ENCODE results near the gene VPS11. TPM values are rescaled to one million over a fixed set of nuclear protein-coding genes. Genes with fewer than 3 reads are reported as not detected.

VPS11 gene
- total RNA-seq, 4 donors from 2014 or later: 26.3 to 72.6 (median 37.2) TPM

- Histone ChIP-seq H3K27ac (peak overlapping the region; percentile 77 to 88 (median 86)), H3K4me1 (peaks cover 0 to 18% (median 4%) of the 10 kb centered on the region in 4 donors), H3K36me3 (peaks cover 0 to 26% (median 0%) of the 10 kb centered on the region in 3 donors), H3K27me3 (no peaks in the 10 kb centered on the region), H3K9me3 (no peaks in the 10 kb centered on the region), H3K4me3 (peak overlapping the region; percentile 73 to 94 (median 82))
- DNase-seq: no peak
- TF ChIP-seq POLR2A (IDR thresholded peaks at IDR 0.05): peak in 1 of 2 donors; percentile 5
- TF ChIP-seq CTCF (IDR thresholded peaks at IDR 0.05): no peak
These were observed 54.1 kb downstream of the VPS11 start for GRCh38 chr11:119121811-119122124.

- TF ChIP-seq POLR2A (IDR thresholded peaks at IDR 0.05) (peak in 1 of 2 donors; percentile 38), CTCF (IDR thresholded peaks at IDR 0.05) (peak in 1 of 6 experiments; percentile 9)
These were observed 58.2 kb downstream of the VPS11 start for GRCh38 chr11:119125821-119126220.

GRCh38 chr11:119126675-119127268 is 59.2 kb downstream of the VPS11 start:
- Histone ChIP-seq H3K4me3 (no peak overlapping the region), H3K36me3 (peaks cover 0 to 60% (median 0%) of the 10 kb centered on the region in 3 donors), H3K27me3 (no peaks in the 10 kb centered on the region), H3K9me3 (no peaks in the 10 kb centered on the region), H3K4me1 (peaks cover 0 to 22% (median 4%) of the 10 kb centered on the region in 4 donors), H3K27ac (peak overlapping the region in 2 of 4 donors; percentile 71 to 75)
- TF ChIP-seq CTCF (IDR thresholded peaks at IDR 0.05): no peak
- TF ChIP-seq POLR2A (IDR thresholded peaks at IDR 0.05): no peak
- DNase-seq: no peak

More at GRCh38 chr11:119125821-119126220, 58.2 kb downstream of the VPS11 start:
- Histone ChIP-seq H3K4me1 (peaks cover 0 to 22% (median 4%) of the 10 kb centered on the region in 4 donors), H3K27me3 (no peaks in the 10 kb centered on the region), H3K27ac (peak overlapping the region in 3 of 4 donors; percentile 41 to 75 (median 71)), H3K9me3 (no peaks in the 10 kb centered on the region), H3K36me3 (peaks cover 0 to 51% (median 0%) of the 10 kb centered on the region in 3 donors), H3K4me3 (no peak overlapping the region)
- peak in 1 of 3 donors; percentile 79 for DNase-seq

GRCh38 chr11:119130662-119131061 is 63.0 kb downstream of the VPS11 start:
- Histone ChIP-seq H3K27me3 (no peaks in the 10 kb centered on the region), H3K36me3 (peaks cover 0 to 70% (median 0%) of the 10 kb centered on the region in 3 donors), H3K9me3 (no peaks in the 10 kb centered on the region), H3K4me3 (no peak overlapping the region), H3K4me1 (peaks cover 0 to 6% (median 0%) of the 10 kb centered on the region in 4 donors), H3K27ac (no peak overlapping the region)
- DNase-seq: no peak
- TF ChIP-seq POLR2A (IDR thresholded peaks at IDR 0.05) (no peak), CTCF (IDR thresholded peaks at IDR 0.05) (no peak)

Other genes starting within 250 kb of the VPS11 start
- gene CXCR5, start 183.9 kb upstream of the VPS11 start, total RNA-seq: 1 to 10 TPM in 2 of 4 donors, under 1 TPM in 1, not detected in 1; 0.66 to 7.4 (median 1.1) TPM
- gene BCL9L, start 141.9 kb upstream of the VPS11 start, total RNA-seq: 10 to 100 TPM; 26.4 to 51.3 (median 34.1) TPM
- gene UPK2, start 111.5 kb upstream of the VPS11 start, total RNA-seq: not detected
- not detected for gene FOXR1, start 96.1 kb upstream of the VPS11 start, total RNA-seq
- 100 to 1,000 TPM in 3 of 4 donors, 10 to 100 TPM in 1; 66.4 to 192 (median 105) TPM for gene CENATAC, start 69.7 kb upstream of the VPS11 start, total RNA-seq
- gene RPS25, start 49.5 kb upstream of the VPS11 start, total RNA-seq: 1,000 to 10,000 TPM in 1 of 4 donors, 100 to 1,000 TPM in 3; 369 to 1,310 (median 750) TPM
- gene TRAPPC4, start 49.1 kb upstream of the VPS11 start, total RNA-seq: 100 to 1,000 TPM in 1 of 4 donors, 10 to 100 TPM in 3; 52.8 to 104 (median 77.8) TPM
- gene SLC37A4, start 36.9 kb upstream of the VPS11 start, total RNA-seq: 100 to 1,000 TPM in 3 of 4 donors, 10 to 100 TPM in 1; 18.2 to 253 (median 209) TPM
- gene HYOU1, start 10.6 kb upstream of the VPS11 start, total RNA-seq: 10 to 100 TPM; 65.2 to 97.7 (median 66.9) TPM
- 10 to 100 TPM; 10.7 to 21.7 (median 15.0) TPM for gene HMBS, start 17.1 kb downstream of the VPS11 start, total RNA-seq
- gene DPAGT1, start 34.0 kb downstream of the VPS11 start, total RNA-seq: 10 to 100 TPM; 10.7 to 38.6 (median 33.1) TPM
- gene C2CD2L, start 39.5 kb downstream of the VPS11 start, total RNA-seq: 100 to 1,000 TPM in 1 of 4 donors, 10 to 100 TPM in 3; 13.2 to 107 (median 81.8) TPM
- 10 to 100 TPM; 28.1 to 67.9 (median 49.0) TPM for gene HINFP, start 53.8 kb downstream of the VPS11 start, total RNA-seq
- not detected for gene ABCG4, start 81.2 kb downstream of the VPS11 start, total RNA-seq
- gene NLRX1, start 100.9 kb downstream of the VPS11 start, total RNA-seq: 10 to 100 TPM in 3 of 4 donors, 1 to 10 TPM in 1; 8.3 to 28.6 (median 21.3) TPM
- 100 to 1,000 TPM in 3 of 4 donors, 10 to 100 TPM in 1; 31.4 to 222 (median 173) TPM for gene NHERF4, start 117.7 kb downstream of the VPS11 start, total RNA-seq
- gene CBL, start 138.5 kb downstream of the VPS11 start, total RNA-seq: 10 to 100 TPM; 11.1 to 20.6 (median 15.9) TPM
- gene MCAM, start 249.3 kb downstream of the VPS11 start, total RNA-seq: 100 to 1,000 TPM in 1 of 4 donors, 10 to 100 TPM in 3; 27.5 to 112 (median 66.2) TPM